GM12865 (cell line): ENCODE results near the gene BBS4.
"Not testable (repeated sequence)": the region's sequence is repeated elsewhere in the genome, so short reads cannot be mapped to it uniquely, and the experiment has no call there.

Experiments
- DNase-seq: peaks from one replicate; pipeline ENCODE4 v3.0.0; 2010; ENCODE audit warnings: low read depth
- H3K4me3 ChIP-seq: 2 replicates; pipeline ENCODE4 v1.5.1; 2011; ENCODE audit warnings: mild to moderate bottlenecking, low read depth, low read length, control low read depth
- CTCF ChIP-seq: IDR thresholded peaks from 2 replicates; pipeline ENCODE4 v1.5.1; 2011; ENCODE audit warnings: low read length, control low read depth, low read depth, inconsistent platforms; ENCODE audit not compliant: insufficient read depth; ENCODE audit errors: missing control alignments

Gene BBS4

DNA sequence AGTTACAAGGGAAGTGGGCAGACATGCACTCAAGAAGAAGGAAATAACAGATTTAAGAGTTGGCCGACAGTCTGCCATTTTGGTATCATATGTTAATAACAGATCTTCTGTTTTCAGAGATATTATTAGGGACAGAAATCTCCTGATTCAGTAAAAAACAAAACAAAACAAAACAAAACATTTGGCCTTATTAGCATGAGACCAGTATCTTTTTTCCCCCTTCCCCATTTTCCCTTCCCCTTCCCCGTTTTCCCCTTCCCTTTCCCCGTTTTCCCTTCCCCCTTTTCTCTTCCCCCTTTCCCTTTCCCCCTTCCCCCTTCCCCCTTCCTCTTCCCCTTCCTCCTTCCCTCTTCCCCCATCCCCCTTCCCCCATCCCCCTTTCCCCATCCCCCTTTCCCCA lies 39.4 kb downstream of the BBS4 start:
- DNase-seq, result no peak

DNA sequence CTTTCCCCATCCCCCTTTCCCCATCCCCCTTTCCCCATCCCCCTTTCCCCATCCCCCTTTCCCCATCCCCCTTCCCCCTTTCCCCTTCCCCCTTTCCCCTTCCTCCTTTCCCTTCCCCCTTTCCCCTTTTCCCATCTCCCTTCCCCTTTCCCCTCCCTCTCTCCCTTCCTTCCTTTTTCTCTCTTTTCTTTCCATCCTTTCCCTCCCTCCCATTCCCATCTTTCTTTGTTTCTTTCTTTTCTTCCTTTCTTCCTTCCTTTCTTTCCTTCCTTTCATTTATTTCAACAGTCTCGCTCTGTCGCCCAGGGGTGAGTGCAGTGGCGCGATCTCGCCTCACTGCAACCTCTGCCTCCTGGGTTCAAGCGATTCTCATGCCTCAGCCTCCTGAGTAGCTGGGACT lies 39.8 kb downstream of the BBS4 start:
- not testable (repeated sequence) for H3K4me3 ChIP-seq

More for the DNA sequence above, 39.4 kb downstream of the BBS4 start:
- no peak overlapping the region for H3K4me3 ChIP-seq
- TF ChIP-seq CTCF, result no peak

DNA sequence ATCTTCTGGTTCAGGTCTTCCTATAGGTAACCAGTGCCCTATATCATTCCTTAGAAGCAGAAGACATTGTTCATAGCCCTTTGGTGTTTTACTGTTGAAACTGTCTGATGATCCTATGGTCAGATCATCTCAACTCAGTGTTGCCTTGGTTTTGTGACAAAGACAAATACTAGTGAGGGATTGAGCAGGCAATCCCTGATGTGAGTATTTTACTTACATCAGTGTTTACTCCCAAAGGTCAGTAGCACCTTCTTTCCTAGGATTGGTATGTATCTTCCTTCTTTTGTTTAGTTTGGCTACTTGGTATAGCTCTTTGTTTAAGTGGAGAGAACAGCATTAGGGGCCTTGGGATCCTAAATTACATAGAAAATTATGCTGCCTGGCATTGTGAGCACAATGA lies 41.1 kb downstream of the BBS4 start:
- TF ChIP-seq CTCF, result no peak
- no peak overlapping the region for H3K4me3 ChIP-seq
- DNase-seq, result no peak

More for the DNA sequence above, 39.8 kb downstream of the BBS4 start:
- DNase-seq, result not testable (repeated sequence)

DNA sequence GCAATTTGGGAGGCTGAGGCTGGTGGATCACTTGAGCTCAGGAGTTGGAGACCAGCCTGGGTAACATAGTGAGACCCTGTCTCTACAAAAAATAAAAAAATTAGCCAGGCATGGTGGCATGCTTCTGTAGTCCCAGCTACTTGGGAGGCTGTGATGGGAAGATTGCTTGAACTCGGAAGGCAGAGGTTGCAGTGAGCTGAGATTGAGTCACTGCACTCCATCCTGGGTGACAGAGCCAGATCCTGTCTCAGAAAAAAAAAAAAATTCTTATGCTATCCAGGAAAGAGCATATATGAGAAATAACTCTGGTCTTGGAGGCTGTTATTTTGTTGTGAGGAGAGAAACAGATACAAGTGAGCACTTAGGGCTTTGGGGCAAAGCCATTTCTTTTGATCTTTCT lies 42.2 kb downstream of the BBS4 start:
- DNase-seq, result not testable (repeated sequence)

DNA sequence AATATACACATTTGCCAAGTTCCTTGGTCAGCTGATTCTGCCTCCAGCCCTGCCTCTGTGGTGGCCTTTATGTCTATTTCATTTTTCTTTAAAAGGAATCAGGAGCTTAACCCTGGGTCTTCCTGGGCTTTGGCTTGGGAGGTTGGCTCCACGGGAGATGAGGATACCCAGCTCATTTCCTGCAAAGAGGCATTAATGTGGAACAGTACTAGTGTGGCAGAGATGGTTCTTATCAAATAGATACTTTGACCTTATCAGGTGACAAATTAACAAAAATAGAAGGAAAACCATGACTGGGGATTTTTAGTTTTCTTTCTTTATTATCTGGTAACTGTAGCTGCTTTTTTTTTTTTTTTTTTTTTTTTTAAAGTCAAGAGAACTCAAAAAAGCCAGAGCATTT lies 42.8 kb downstream of the BBS4 start:
- DNase-seq, result no peak
- H3K4me3 ChIP-seq, result no peak overlapping the region
- TF ChIP-seq CTCF, result no peak

More for the DNA sequence above, 42.2 kb downstream of the BBS4 start:
- not testable (repeated sequence) for H3K4me3 ChIP-seq

DNA sequence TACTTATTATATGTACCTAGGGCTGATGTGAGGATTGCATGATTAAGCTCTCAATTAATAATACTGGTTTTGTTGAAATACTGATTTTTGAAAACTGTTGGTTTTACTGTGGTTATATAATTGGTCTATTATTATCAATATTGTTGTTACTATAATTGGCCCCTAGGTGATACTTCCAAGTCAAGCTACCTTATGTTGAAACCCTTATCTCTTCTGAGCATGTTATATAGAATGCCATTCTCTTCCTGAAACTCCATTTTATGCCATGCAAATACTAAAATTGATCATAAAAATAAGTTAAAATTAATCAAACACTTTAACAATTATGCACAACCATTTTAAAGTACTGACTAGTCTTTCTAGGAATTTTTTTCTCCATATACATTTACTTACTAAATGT lies 46.1 kb downstream of the BBS4 start:
- no peak for TF ChIP-seq CTCF
- no peak for DNase-seq
- H3K4me3 ChIP-seq, result no peak overlapping the region

- no peak for TF ChIP-seq CTCF
- no peak overlapping the region for H3K4me3 ChIP-seq
- no peak for DNase-seq
These were observed 46.5 kb downstream of the BBS4 start for GRCh38 chr15:72732516-72732915.

- no peak for DNase-seq
- no peak for TF ChIP-seq CTCF
- H3K4me3 ChIP-seq, result no peak overlapping the region
These were observed 48.1 kb downstream of the BBS4 start for GRCh38 chr15:72733941-72734738.
